GM19023 (cell line): Measurements from ENCODE around the gene ATP2B2.

ENCODE experiments used
- ATAC-seq: cut with Tn5 transposase; IDR thresholded peaks from one replicate; pipeline ENCODE4 v1.9.1; 2021; ENCODE audit warnings: mild to moderate bottlenecking, moderate library complexity; ENCODE audit not compliant: unreplicated experiment

Gene ATP2B2

DNA sequence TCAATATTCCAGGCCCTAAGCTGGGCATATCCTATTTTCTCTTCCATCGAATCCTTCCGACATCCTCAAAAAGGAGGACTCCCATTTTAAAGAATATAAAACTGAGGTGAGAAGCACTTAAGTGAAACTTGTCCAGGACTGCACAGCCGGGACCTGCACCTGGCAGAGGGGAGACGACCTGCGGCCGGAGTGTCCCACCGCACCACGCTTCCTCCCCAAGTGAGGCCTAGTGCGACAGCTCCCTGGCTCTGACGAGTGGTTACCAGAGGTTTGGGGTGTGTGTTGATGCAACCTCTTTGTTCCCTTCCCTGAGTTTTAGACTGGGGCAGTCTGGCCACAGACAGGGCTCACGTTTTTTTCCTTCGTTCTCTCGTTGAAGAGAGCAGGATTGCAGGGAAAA, 24.9 kb upstream of the ATP2B2 start:
- ATAC-seq: no peak

DNA sequence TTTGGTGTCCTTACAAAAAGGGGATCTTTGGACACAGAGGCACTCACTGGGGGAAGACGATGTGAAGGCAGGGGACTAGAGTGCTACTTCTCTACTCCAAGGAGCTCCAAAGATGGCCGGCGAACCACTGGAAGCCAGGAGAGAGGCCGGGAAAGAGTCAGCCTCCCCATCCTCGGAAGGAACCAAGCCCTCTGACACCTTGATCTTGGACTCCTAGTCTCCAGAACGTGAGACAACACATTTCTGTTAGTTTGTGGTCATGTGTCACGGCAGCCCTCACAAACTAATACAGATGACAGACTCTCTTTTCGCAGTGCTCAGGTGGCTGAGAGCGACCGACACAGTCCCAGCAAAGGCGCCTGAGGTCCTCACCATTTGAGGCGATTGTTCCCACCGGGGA, 24.4 kb upstream of the ATP2B2 start:
- no peak for ATAC-seq

DNA sequence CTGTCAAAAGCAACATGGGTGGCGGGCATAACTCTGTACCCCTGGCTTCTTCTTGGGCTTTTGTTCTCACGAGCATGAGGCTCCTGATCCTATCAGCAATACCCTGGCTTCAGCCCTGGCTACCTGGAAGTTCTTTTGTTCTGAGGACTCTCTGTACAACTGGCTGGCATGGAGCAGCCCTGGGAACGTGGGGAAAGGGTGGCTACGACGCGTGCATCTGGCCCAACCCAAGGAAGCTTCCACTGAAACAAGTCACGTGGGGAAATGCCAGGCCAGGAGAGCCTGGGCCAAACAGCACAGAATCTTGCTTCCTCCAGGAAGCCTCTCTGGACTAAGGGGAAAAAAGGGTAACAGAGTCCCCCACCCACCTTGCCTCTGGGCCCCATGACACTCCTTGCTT, 22.7 kb upstream of the ATP2B2 start:
- no peak for ATAC-seq

DNA sequence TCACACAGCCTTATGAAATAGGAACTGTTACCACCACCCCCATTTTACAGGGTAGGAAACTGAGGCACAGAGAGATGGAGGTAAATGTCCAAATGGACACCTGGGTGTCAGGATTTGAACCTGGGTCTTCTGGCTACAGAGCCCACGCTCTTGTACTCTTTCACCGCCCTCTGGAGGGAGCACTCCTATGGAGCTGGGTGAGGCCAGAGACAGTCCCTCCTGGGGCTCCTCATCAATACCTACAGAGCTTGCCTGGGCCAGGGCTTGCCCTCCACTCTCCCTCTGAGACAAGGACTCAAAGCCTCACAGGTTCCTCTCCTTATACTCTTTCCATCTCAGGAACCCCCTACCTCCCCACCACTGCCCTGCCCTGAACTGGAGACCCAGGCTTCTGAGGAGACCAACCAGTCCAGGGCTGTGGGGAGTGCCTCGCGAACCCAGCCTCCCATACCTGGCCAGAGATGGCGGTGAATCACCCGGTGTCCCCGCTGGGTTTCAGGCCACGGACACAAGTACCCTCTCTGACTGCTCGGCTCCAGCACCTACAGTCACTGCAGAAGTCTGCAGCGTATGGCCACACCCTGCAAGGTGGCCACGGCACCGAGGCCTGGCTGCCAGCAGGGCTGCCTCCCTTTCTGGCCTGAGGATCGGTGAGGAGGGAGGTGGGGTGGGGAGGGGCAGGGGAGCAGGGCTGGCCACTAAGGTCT, 22.1 kb upstream of the ATP2B2 start:
- no peak for ATAC-seq

DNA sequence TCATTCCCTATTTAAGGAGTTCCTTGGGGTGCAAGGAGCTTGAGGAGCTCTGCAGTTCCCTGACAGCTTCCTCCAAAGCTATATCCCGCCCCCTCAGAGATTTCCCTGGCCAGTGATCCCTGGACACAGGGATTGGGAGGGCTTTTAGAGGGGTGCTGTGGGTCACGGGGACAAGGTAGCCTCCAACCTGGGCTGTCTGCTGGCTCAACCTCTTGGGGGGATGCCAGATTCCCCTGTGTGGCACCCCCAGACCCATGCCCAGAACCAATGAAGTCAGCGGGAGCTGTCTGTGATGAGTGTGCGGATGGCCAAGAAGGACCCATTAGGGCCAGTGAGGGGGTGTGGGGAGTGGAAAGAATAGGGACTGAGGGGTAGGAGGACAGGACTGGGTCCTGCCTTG, 21.0 kb upstream of the ATP2B2 start:
- no peak for ATAC-seq

DNA sequence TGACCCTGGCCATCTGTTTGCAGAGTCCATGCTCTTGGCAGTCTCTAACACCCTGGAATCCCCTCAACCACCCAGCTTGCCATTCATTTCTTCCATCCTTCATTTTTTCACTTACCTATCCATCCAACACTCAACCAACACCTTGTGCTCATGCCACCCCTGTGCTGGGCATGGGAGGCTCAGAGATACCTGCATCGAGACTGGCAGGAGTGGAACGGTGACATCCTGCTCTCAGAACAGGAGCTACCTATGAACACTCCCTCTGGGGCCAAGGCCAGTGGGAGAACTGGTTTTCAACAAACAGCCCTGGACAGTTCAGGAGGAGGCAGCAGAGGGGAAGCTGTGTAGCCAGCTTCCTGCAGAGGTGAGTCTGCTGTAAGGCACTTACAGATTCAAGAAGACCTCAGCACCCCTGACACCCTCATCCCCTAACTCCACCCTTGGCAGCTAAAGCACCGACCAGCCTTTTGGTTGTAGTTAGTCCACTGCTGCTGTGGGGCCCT, 19.5 kb upstream of the ATP2B2 start:
- ATAC-seq: no peak

DNA sequence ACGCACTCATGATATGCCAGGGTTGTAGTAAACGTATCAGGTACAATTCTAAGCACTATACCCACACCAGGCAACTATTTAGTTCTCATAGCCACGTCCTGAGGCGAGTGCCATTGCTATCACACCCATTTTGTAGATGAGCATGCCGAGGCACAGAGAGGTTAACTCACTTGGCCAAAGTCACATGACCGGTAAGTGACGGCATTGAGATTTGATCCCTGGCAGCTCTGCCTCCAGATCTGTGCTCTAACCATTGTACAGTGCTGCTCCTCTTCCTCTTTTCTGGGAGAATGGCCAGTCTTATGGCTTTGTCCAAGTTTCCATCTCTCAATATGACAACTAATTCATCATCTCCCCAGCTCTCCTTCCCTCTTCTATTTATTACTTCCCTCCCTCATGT, 18.9 kb upstream of the ATP2B2 start:
- no peak for ATAC-seq

DNA sequence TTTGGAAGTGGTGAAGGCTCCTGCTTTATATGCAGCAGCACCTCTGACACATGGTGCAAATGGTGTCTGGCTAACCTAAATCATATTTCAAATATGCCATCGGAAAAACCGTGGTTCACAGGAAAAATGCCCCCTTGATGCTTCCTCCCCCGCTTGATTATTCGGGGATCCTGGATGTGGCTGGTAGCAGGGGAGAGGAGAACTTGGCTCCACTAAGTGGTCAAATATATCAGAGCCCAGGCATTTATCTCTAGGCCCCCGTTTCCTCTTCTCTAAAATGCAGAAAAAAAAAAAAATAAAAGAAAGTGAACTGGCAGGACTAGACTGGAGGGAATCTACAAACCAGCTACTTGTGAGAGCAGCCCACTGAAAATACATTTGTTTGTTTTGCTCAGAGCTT, 18.2 kb upstream of the ATP2B2 start:
- no peak for ATAC-seq

DNA sequence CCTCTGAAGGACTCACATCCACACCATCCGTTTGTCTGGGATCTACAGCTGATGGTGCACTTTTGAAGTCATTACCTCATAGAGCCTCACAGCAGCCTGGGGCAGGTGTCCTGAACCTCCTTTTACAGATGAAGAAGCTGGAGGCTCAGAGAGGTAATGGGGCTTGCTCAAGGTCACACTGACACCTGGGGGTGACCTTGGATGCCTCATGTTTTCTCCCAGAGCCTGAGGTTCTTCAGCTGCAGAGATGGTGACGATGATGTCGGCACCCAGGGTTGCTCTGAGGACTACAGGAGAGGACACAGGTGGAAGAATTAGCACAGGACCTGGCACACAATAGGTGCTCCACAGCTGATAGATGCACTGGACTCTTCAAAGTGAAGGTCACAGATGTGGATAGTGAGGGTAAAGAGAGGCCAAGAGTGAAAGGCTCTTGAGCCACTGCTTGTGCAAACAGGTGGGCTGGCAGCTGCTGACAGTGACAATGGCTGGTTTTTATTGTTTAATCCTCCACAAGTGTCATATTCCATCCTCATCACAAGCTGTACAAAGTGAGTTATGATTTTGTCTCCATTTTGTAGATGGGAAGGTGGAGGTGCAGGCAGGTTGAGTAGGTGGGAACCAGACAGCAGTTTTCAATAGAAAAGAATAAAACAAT, 17.4 kb upstream of the ATP2B2 start:
- no peak for ATAC-seq

DNA sequence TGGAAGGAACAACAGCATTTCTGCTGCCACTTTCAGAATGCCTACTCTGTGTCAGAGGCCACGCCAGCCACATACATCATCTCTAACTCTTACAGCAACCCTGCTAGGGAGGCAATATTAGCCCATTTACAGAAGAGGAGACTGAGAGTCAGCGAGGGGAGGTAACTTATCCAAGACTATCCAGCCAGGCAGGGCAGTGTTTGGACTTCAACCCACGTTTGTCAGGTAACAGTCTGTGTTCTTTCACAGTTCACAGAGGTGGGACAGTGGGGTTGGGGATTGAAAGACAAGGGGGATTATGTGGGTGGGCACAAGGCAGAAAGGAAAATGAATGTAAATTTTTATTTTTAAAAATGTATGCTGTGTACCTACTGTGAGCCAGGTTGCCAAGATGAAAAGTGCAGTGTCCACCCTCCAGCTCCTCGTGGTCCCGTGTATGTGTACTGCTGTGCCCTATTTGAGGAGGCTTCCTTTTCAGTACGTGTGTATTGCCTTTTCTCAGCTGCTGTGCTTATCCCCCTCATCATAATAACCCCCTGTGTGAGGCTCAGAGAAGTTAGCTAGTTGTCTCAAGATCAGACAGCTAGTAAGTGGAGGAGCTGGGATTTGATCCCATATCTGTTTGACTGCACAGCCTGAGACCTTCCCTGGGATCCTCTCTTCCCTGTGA, 16.5 kb upstream of the ATP2B2 start:
- ATAC-seq: no peak

DNA sequence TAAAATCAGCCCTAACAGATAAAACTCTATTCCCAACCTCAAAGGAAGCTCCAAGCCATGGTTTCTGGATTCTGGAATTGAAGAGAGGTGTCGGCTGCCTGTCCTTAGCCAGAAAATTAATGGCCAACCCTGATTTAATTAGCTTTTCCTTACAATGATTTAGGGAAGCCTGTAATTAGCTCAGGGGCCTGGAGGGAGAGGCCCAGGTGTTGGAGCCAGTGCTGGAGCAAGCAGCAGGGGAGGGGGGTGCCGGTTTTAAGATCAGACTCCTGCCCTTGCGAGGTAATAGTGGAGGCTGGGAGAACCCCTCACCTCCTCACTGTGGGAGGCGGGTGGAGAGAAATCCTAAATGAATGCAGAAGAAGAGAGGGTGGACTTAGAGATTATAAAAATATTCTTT, 14.7 kb upstream of the ATP2B2 start:
- ATAC-seq: no peak

DNA sequence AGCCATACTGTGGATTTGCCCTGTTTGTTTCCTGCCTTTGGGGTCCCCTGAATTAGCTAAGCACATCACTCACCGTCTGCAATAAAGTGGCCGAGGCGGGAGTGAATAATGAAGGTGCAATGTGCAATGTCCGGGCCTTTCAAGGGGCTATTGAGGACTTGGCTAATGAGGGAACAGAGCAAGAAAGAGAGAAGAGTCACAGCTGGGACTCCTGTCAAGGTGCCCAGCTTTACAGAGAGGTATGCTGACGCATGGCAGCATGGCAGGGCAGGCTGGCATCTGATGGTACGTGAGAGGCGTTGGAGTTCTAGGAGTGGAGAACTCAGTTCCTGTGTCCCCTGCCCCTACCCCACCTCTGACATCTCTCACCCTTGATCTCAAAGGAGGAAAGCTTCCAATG, 13.8 kb upstream of the ATP2B2 start:
- ATAC-seq: no peak

DNA sequence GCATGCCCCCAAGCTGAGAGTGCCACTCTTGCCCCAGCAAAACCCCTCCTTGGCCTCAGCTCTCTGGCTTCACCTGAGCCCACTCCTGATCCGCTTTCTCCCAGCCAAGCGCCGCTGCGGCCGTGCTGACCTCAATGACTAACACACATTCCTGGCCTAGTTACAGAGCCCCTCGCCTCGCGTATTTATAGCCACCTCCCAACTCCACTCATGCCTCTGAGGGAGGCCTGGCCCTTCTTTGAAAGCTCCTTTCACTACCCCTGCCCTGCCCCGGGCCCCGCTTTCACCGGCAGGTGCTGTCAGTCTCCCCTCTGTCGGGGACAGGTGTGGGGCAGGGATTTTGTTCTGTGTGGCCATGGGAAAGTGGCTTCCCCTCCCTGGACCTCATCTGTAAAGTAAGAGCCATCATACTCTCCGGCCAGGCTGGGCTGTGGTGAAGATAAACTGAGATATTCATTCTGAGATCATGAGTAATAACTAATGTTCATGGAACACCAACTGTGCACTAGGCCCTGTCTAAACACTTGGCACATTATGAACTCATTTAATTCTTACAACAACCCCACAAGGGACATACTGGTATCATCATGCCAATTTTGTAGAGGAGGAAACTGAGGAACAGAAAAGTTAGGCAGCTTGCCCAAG, 13.2 kb upstream of the ATP2B2 start:
- ATAC-seq: no peak

DNA sequence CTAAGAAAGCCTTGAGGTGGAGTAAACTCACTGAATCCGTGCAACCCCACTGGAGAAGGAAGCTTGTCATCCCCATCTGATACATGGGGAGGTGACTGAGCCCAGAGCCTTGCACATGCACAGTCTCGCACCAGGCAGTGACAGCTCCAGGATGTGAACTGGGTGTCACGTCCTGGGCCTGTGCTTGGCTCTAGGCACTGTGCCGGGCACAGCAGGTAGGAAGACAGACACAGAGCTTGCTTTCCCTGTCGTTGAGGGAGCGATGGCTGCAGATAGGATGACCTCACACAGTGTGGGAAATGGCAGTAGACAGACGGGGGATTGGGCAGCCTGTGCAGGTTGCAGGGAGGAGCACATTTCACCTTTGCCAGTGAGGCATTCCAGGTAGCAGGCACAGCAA, 12.2 kb upstream of the ATP2B2 start:
- ATAC-seq: no peak

DNA sequence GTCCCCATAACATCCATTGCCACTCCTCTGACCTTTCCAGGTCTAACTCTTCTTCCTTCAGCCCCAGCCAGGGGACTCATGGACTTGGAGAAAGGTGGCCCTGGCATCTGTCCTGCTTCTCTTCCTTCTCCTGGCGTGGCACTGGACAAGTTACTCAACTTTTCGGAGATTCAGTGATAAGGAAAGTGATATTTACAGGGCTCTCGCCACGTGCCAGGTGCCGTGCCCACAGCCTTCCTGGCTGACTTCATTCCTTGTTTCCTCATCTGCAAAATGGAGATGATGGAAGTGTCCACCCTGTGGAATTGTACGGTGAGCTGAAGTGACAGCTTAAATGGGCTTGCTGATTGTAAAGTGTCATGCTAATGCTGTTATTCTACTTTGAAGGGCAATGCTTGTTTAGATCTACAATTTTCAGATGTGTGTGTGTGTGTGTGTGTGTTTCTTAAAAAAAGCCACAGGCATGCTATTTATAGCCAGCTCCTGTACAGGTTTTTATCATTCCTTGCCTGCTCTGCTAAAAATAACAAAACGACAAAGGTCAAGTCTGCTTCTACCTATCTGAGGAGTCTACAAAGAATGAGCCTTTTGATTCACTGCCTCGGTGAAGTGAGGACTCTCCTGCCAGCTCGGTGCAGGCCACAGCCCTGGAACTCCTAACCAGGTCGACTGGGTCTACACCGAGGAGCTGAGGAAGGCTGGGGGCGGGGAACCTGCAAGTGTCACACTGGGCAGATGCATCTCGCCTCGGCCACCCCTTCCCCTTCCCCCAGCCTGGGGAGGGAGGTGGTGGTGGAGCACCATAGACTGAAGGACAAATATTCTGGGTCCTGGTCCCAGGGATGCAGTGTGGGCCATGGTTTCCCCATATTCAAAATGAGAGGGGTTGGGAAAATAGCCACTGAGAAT, 11.4 kb upstream of the ATP2B2 start:
- no peak for ATAC-seq

DNA sequence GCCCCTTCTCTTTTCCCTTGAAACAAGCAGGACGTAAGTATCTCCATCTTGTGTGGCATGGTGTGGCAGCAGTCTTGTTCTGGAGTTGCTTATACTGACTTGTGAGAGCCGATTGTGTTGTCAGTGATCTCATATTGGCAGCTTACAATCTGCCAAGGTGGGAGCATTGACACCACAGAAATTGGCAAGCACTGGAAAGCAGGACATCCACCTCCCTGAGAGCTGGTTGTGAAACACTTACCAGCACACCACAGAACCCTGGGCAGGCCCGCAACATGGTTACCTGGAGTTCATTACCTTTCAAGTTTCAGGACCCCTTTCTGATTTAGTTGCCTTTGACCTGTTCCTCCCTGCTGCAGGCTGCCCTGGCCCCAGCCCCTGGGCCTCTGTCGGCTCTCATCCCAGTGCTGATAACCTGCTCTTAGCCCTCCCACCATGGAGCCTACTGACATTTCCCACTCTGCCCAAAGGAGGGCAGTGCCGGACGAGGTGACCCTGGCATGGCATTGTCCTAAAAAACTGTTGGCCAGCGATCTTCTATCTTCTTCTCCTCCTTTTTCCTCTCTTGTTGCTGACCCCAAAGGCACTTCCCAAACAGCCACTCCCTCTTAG, 10.6 kb upstream of the ATP2B2 start:
- no peak for ATAC-seq

DNA sequence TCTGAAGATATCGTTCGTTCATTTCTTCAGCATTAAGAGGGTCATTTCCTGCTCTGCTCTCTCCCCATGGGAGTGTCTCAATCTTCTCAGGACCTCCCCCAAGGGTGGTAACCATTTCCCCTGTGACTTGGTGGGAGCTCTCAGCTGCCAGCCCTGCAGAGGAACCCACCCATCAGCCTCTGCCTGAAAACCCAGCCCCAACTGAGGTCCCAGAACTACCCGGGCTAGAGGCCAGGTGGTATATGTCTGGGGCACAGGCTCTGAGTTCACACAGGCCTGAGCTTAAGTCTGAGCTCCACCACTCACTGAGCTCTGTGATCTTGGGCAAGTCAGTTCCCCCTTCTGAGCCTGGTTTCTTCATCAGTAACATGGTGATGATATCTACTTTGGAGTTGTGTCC, 10.0 kb upstream of the ATP2B2 start:
- no peak for ATAC-seq

DNA sequence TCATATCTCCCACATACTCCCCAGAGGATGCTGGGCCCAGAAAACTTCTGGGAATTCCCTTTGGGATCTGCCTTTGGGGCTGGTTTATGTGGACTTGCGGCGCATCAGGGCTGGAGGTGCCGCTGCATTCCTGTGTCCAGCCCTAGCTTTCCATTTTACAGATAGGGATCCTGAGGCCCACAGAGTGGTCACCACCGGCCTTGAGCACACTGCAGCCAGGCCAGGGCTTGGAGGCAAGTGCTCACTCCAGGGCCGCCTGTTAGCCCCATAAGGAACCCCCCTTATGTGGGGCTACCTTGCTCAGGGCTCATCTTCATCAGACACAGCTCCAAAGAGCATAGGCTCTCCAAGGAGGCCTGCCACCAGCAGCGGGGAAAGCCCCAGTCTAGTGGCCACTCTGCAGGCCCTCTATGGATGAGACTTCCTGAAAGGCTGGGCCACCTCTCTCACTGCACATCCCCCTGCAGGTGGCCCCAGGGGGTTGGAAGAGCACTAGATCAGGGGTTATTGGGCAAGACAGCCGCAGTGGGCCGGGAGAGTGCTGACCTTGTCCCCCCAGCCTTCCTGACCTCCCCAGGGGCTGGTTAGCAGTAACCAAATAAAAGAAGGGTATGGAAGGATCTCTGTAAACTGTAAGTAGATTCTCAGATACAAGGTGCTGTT, 9.2 kb upstream of the ATP2B2 start:
- ATAC-seq: no peak

DNA sequence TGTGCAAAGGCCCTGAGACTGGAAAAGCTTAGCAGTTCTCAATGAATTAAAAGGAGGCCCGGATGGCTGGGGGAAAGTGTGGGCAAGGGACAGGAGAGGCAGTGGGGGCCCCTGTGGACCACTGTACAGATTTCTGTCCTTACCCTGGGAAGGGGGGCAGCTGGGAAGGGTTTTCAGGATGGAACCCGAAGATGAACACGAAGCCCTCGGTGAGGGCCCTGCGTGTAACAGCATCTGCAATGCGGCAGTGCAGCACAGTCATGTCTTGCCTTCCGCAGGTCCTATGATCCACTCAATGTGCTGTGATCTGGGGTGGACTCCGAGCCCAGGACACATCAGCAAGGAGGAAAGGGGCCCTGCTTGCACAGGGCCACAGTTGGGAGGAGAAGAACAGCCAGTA, 7.9 kb upstream of the ATP2B2 start:
- no peak for ATAC-seq

DNA sequence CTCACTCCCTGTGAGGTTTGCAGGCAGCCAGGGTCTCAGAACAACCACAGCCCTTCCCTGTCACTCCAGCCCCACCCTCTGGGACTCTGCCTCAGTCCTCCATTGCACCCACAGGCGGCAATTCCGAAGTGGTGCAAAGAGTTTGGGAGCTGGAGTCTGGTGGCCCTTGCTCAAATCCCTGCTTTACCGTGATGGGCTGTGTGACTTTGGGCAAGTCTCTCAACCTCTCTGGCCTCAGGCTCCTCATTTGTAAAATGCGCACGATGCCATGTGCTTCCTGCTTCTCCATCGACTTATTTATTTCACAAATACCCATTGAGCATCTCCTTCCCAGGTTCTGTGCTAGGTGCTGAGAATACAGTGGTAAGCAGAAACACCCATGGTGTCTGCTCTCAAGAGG, 7.3 kb upstream of the ATP2B2 start:
- ATAC-seq: no peak
